B cell (primary cell): Measurements from ENCODE around the gene LRP4.

ENCODE experiments used
- EZH2 ChIP-seq: IDR thresholded peaks from 2 replicates; pipeline ENCODE4 v1.6.1; 2012; ENCODE audit warnings: borderline replicate concordance, low read depth, mild to moderate bottlenecking, moderate library complexity, low read length; ENCODE audit not compliant: insufficient read depth, poor library complexity, severe bottlenecking
- TF ChIP-seq, protein P1 (sequence below): fragments of 200-600 bp; IDR thresholded peaks from one replicate; pipeline ENCODE4 v1.8.0; 2022; ENCODE audit warnings: antibody characterized with exemption, mild to moderate bottlenecking

DNA sequence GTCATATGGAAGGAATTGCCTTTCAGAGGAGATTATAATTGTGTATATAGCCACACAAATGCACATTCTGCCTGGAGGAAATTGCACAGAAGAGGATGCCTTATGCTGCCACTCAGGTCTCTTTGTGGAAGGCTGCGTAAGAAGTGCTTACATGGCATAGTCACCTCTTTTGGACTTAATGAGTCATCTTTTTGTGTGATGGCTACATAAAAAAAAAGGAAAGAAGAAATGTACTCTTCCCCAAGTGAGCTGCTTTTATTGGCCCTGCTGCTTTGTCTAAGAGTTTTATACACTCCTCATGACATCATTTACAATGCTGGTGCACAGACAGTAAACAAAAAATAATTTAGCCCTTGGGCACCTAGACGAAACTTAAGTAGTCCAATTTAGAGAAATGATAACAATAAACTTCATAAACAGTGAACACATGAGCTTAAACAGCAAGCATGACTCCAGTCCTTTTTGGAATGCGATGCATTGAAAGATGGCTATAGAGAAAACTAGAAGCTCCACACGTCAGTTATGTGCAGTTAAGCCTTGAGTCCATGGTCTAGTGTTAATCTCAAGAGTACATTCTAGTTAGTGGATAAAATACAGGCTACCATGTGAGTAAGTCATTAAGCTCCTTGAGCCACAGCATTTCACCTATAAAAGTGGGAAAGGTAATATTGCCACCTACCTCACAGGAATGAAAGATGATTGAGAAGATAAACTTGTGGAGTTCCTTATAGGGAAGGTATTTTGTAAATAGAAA is 30.2 kb upstream of the LRP4 start:
- TF ChIP-seq, protein P1, sequence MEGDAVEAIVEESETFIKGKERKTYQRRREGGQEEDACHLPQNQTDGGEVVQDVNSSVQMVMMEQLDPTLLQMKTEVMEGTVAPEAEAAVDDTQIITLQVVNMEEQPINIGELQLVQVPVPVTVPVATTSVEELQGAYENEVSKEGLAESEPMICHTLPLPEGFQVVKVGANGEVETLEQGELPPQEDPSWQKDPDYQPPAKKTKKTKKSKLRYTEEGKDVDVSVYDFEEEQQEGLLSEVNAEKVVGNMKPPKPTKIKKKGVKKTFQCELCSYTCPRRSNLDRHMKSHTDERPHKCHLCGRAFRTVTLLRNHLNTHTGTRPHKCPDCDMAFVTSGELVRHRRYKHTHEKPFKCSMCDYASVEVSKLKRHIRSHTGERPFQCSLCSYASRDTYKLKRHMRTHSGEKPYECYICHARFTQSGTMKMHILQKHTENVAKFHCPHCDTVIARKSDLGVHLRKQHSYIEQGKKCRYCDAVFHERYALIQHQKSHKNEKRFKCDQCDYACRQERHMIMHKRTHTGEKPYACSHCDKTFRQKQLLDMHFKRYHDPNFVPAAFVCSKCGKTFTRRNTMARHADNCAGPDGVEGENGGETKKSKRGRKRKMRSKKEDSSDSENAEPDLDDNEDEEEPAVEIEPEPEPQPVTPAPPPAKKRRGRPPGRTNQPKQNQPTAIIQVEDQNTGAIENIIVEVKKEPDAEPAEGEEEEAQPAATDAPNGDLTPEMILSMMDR, result no peak
- no peak for TF ChIP-seq EZH2
